Neural cell (in vitro differentiated cells): Measurements from ENCODE around the gene GFER. TPM values are rescaled to one million over a fixed set of nuclear protein-coding genes. Genes with fewer than 3 reads are reported as not detected.

ENCODE experiments used
- H2AFZ ChIP-seq: fragments of 200-600, 300-800 bp; sonication (generic), shearing (Covaris generic); 2 replicates; pipeline ENCODE4 v1.6.0; 2014; ENCODE audit warnings: low read depth, mild to moderate bottlenecking, antibody characterized with exemption, low read length, moderate library complexity
- H3F3A ChIP-seq: fragments of 200-600 bp; shearing (Covaris generic); 2 replicates; pipeline ENCODE4 v1.6.1; 2016; ENCODE audit warnings: mild to moderate bottlenecking, moderate library complexity, mixed read lengths, antibody characterized with exemption, low read length; ENCODE audit not compliant: insufficient read depth, poor library complexity, severe bottlenecking
- H3K27ac ChIP-seq: fragments of 200-600, 300-800 bp; sonication (generic), shearing (Covaris generic); 2 replicates; pipeline ENCODE4 v1.5.1; 2014; ENCODE audit warnings: mild to moderate bottlenecking, low read length, moderate library complexity
- H3K27me3 ChIP-seq: fragments of 300-800, 200-600 bp; sonication (generic), shearing (Covaris generic); 2 replicates; pipeline ENCODE4 v1.6.0; 2014; ENCODE audit warnings: mild to moderate bottlenecking, low read depth, low read length, moderate library complexity; ENCODE audit not compliant: insufficient read depth
- H3K36me3 ChIP-seq: fragments of 300-800, 200-600 bp; sonication (generic), shearing (Covaris generic); 2 replicates; pipeline ENCODE4 v1.5.1; 2014; ENCODE audit warnings: mild to moderate bottlenecking, antibody characterized with exemption, low read length, moderate library complexity; ENCODE audit not compliant: insufficient read depth
- H3K4me2 ChIP-seq: fragments of 300-800, 200-600 bp; sonication (generic), shearing (Covaris generic); 2 replicates; pipeline ENCODE4 v1.6.0; 2014; ENCODE audit warnings: mild to moderate bottlenecking, low read length
- H3K4me3 ChIP-seq: fragments of 300-800, 200-600 bp; sonication (generic), shearing (Covaris generic); 2 replicates; pipeline ENCODE4 v1.5.1; 2014; ENCODE audit warnings: mild to moderate bottlenecking, low read length, moderate library complexity
- H3K79me2 ChIP-seq: fragments of 200-600 bp; shearing (Covaris generic); replicated peaks from 2 replicates; pipeline ENCODE4 v1.6.0; 2014; ENCODE audit warnings: mild to moderate bottlenecking, low read length, moderate library complexity; ENCODE audit not compliant: insufficient read depth
- H3K9ac ChIP-seq: fragments of 300-800, 200-600 bp; sonication (generic), shearing (Covaris generic); 2 replicates; pipeline ENCODE4 v1.6.1; 2016; ENCODE audit warnings: mild to moderate bottlenecking, low read length, mixed read lengths
- H3K9me2 ChIP-seq: fragments of 200-600 bp; shearing (Covaris generic); 2 replicates; pipeline ENCODE4 v1.6.1; 2016; ENCODE audit warnings: mild to moderate bottlenecking, low read length, mixed read lengths; ENCODE audit not compliant: insufficient read depth
- H3K9me3 ChIP-seq: fragments of 200-600, 300-800 bp; sonication (generic), shearing (Covaris generic); 2 replicates; pipeline ENCODE4 v1.6.1; 2016; ENCODE audit warnings: mild to moderate bottlenecking, mixed run types, low read length, moderate library complexity, mixed read lengths
- H4K20me1 ChIP-seq: fragments of 200-600 bp; shearing (Covaris generic); 2 replicates; pipeline ENCODE4 v1.6.1; 2016; ENCODE audit warnings: mild to moderate bottlenecking, mixed run types; ENCODE audit not compliant: insufficient read depth
- EP300 ChIP-seq: fragments of 450-650 bp; conservative IDR thresholded peaks from 2 replicates; pipeline ENCODE4 v1.6.1; 2014; ENCODE audit warnings: antibody characterized with exemption, mild to moderate bottlenecking, moderate library complexity; ENCODE audit not compliant: poor library complexity, severe bottlenecking
- EZH2 ChIP-seq: fragments of 200-600, 300-800 bp; shearing (Covaris generic), sonication (generic); IDR thresholded peaks from 2 replicates; pipeline ENCODE4 v1.6.1; 2014; ENCODE audit warnings: antibody characterized with exemption, low read length, borderline replicate concordance, mild to moderate bottlenecking; ENCODE audit not compliant: insufficient read depth, poor library complexity, severe bottlenecking
- MXI1 ChIP-seq: fragments of 450-650 bp; conservative IDR thresholded peaks from 2 replicates; pipeline ENCODE4 v1.6.1; 2014; ENCODE audit warnings: antibody characterized with exemption, mild to moderate bottlenecking; ENCODE audit not compliant: poor library complexity, severe bottlenecking
- POLR2AphosphoS5 ChIP-seq: IDR thresholded peaks from 2 replicates; pipeline ENCODE4 v1.6.1; 2012
- RAD21 ChIP-seq: fragments of 450-650 bp; conservative IDR thresholded peaks from 2 replicates; pipeline ENCODE4 v1.6.1; 2014; ENCODE audit warnings: antibody characterized with exemption, mild to moderate bottlenecking, moderate library complexity
- SMC3 ChIP-seq: fragments of 450-650 bp; conservative IDR thresholded peaks from 2 replicates; pipeline ENCODE4 v1.6.1; 2014; ENCODE audit warnings: antibody characterized with exemption, mild to moderate bottlenecking, moderate library complexity; ENCODE audit not compliant: poor library complexity
- TAF1 ChIP-seq: IDR thresholded peaks from 2 replicates; pipeline ENCODE4 v1.6.1; 2012; ENCODE audit warnings: low read depth
- polyA plus RNA-seq: library from polyadenylated mRNA; depleted of rRNA; stranded (reverse); fragments of >200 nt; gene quantifications from 2 replicates; pipeline ENCODE4 v1.2.3, GENCODE V29; 2014
- TF ChIP-seq, protein P1 (sequence below): IDR thresholded peaks from 2 replicates; pipeline ENCODE4 v1.6.1; 2012; ENCODE audit warnings: borderline replicate concordance
- TF ChIP-seq, protein P2 (sequence below): fragments of 450-650 bp; IDR thresholded peaks from 2 replicates; pipeline ENCODE4 v1.5.1; 2014; ENCODE audit warnings: antibody characterized with exemption, mild to moderate bottlenecking, moderate library complexity; ENCODE audit not compliant: poor library complexity, severe bottlenecking

GFER gene
- polyA plus RNA-seq, 1 donor from 2014 or later = 37.8 TPM

DNA sequence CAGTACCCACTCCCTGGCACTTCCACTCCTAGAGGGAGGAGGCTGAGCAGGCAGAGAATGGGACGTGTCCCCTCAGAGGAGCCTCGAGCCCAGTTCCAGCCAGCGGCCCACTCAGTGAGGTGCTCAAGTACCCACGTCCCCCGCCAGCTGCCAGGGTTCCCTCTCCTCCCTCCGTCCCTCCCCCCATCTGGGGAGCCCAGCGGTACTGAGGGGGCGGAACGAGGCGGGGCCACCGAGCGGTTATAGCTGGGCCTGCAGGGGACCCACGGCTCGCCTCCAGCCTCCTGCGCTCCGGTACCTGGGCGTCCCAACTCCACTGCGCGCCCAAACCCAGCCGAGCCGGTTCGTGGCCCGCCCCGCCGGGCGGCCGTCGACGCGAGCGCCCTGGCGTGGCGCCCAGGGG, 35.5 kb downstream of the GFER start, which contains the start of gene NPW:
Gene NPW, plus strand, starts transcription at position 268 of the 403 bp plus-strand sequence.
- Histone ChIP-seq H4K20me1 (no peaks in the 10 kb centered on the region), H3K4me2 (no peak within 1 kb of the TSS)

DNA sequence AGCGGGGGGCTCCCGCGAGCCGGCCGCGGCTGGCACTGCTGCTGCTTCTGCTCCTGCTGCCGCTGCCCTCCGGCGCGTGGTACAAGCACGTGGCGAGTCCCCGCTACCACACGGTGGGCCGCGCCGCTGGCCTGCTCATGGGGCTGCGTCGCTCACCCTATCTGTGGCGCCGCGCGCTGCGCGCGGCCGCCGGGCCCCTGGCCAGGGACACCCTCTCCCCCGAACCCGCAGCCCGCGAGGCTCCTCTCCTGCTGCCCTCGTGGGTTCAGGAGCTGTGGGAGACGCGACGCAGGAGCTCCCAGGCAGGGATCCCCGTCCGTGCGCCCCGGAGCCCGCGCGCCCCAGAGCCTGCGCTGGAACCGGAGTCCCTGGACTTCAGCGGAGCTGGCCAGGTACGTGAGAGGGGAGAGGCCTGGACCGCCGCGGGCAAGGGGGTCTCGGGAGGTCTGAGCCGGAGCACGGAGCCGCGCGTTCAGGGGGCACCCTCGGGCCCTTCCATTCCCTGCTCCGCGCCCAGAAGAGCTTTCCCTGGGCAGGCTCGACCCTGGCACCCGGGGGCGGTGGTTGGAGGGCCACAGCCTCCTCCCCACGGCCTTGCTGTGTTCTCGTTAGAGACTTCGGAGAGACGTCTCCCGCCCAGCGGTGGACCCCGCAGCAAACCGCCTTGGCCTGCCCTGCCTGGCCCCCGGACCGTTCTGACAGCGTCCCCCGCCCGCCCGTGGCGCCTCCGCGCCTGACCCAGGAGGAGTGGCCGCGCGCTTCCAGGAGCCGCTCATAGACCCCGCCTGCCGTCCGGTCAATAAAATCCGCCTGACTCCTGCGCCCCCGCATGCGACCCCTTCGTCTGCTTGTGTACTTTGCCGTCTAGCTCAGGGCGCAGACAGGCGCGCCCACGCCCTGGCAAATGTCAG, 36.2 kb downstream of the GFER start:
- H3K4me3 ChIP-seq = peak overlapping the region; percentile 31
- H3K27me3 ChIP-seq = peaks cover 41% of the 10 kb centered on the region
- H3K36me3 ChIP-seq = no peaks in the 10 kb centered on the region
- no peaks in the 10 kb centered on the region for H3K9me2 ChIP-seq
- no peaks in the 10 kb centered on the region for H3K79me2 ChIP-seq
- H3K27ac ChIP-seq = no peak overlapping the region
- no peak overlapping the region for H2AFZ ChIP-seq
- no peak overlapping the region for H3K4me2 ChIP-seq
- no peaks in the 10 kb centered on the region for H4K20me1 ChIP-seq
- no peaks in the 10 kb centered on the region for H3K9me3 ChIP-seq
- TF ChIP-seq EP300 (no peak), MXI1 (peak; percentile 42)
- no peaks in the 10 kb centered on the region for H3F3A ChIP-seq
- no peak overlapping the region for H3K9ac ChIP-seq

More for the DNA sequence above, 35.5 kb downstream of the GFER start, which contains the start of gene NPW:
- Histone ChIP-seq H3K36me3 (no peaks in the 10 kb centered on the region), H3K9ac (no peak within 1 kb of the TSS), H3K27me3 (peaks cover 41% of the 10 kb centered on the region), H3K9me3 (no peaks in the 10 kb centered on the region), H3K27ac (no peak within 1 kb of the TSS), H3K79me2 (no peaks in the 10 kb centered on the region), H3K9me2 (no peaks in the 10 kb centered on the region), H2AFZ (no peak within 1 kb of the TSS), H3F3A (no peaks in the 10 kb centered on the region), H3K4me3 (peak within 1 kb of the TSS; percentile 31)
- TF ChIP-seq EP300 = no peak
- TF ChIP-seq MXI1 = no peak
- TF ChIP-seq RAD21 = no peak
- TF ChIP-seq EZH2 = peak; percentile 75

DNA sequence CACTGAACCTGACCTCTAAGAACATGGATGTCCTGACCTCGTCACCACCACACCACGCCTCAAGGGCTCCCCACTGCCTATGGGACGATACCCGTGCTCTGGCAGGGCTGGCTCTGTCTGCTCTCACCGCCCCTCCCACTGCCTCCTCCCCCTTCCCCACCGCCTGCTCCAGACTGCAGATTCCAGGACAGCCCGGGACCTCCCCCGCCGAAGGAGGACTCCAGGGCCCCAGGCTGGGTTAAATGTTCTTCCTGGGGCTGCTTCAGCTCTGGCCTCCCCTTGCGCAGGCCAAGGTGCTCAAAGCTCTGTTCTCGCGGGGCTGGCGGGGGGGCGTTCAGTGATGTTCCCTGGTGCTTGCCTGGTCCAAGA, 38.7 kb downstream of the GFER start:
- Histone ChIP-seq H3K4me3 (peak overlapping the region; percentile 52), H3K27ac (no peak overlapping the region), H3F3A (no peaks in the 10 kb centered on the region), H4K20me1 (no peaks in the 10 kb centered on the region), H2AFZ (no peak overlapping the region), H3K9me3 (no peaks in the 10 kb centered on the region), H3K9me2 (no peaks in the 10 kb centered on the region), H3K4me2 (no peak overlapping the region), H3K9ac (peak overlapping the region; percentile 44), H3K36me3 (no peaks in the 10 kb centered on the region), H3K27me3 (peaks cover 53% of the 10 kb centered on the region), H3K79me2 (no peaks in the 10 kb centered on the region)
- no peak for TF ChIP-seq EP300

DNA sequence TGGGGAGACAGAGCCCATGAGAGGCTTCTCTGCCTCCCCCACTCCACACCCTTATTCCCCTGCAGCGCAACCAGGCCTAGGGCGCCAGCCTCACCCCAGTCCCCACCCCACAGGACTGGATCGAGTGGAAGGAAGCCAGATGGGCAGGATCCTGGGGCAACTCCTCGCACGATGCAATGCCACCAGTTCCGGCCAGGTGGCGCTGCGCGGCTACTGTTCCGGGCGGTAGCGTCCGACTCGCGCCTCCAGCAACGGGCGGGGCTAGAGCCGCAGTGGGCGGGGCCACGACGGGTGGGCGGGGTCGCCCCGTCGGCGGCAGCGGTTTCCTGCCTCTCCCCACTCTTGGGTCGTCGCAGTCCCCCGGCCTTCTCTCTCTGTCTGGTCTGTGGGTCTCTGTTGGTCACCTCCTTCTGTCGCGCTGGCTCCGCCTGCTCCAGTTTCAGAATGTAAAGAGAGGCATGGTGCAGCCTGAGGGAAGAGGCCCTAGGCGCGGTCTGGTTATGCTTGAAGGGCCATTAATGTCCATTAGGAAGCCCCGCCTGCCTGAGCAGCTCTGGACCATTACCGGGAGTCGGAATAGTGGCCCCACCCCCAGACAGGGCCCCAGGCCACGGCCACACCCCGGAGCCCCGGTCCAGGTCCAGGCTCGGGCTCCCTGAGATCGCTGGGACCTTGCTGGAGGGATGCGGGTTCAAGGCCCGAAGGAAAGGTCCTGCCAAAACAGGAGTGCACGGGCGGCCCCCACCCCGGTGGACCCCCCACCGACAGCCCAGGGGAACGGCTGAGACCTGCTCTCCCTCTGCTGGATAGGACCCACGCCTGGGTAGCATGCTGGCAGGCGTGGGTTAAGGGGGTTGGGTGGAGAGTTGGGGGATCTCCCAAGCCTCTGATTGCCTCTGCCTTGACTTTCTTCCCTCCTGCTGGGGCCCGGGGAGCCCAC, 39.4 kb downstream of the GFER start:
- Histone ChIP-seq H3K4me2 (no peak overlapping the region), H3K9me3 (no peaks in the 10 kb centered on the region), H3K79me2 (no peaks in the 10 kb centered on the region), H3K27me3 (peaks cover 55% of the 10 kb centered on the region), H3K4me3 (peak overlapping the region; percentile 52), H3K36me3 (no peaks in the 10 kb centered on the region), H3K9me2 (no peaks in the 10 kb centered on the region), H2AFZ (no peak overlapping the region), H4K20me1 (no peaks in the 10 kb centered on the region), H3K27ac (no peak overlapping the region), H3F3A (no peaks in the 10 kb centered on the region), H3K9ac (peak overlapping the region; percentile 44)
- TF ChIP-seq, protein P1, sequence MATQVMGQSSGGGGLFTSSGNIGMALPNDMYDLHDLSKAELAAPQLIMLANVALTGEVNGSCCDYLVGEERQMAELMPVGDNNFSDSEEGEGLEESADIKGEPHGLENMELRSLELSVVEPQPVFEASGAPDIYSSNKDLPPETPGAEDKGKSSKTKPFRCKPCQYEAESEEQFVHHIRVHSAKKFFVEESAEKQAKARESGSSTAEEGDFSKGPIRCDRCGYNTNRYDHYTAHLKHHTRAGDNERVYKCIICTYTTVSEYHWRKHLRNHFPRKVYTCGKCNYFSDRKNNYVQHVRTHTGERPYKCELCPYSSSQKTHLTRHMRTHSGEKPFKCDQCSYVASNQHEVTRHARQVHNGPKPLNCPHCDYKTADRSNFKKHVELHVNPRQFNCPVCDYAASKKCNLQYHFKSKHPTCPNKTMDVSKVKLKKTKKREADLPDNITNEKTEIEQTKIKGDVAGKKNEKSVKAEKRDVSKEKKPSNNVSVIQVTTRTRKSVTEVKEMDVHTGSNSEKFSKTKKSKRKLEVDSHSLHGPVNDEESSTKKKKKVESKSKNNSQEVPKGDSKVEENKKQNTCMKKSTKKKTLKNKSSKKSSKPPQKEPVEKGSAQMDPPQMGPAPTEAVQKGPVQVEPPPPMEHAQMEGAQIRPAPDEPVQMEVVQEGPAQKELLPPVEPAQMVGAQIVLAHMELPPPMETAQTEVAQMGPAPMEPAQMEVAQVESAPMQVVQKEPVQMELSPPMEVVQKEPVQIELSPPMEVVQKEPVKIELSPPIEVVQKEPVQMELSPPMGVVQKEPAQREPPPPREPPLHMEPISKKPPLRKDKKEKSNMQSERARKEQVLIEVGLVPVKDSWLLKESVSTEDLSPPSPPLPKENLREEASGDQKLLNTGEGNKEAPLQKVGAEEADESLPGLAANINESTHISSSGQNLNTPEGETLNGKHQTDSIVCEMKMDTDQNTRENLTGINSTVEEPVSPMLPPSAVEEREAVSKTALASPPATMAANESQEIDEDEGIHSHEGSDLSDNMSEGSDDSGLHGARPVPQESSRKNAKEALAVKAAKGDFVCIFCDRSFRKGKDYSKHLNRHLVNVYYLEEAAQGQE = no peak
- TF ChIP-seq TAF1 (no peak), EZH2 (no peak), SMC3 (peak; percentile 84), MXI1 (peak; percentile 29), POLR2AphosphoS5 (no peak), EP300 (no peak), RAD21 (peak; percentile 80)
- TF ChIP-seq, protein P2, sequence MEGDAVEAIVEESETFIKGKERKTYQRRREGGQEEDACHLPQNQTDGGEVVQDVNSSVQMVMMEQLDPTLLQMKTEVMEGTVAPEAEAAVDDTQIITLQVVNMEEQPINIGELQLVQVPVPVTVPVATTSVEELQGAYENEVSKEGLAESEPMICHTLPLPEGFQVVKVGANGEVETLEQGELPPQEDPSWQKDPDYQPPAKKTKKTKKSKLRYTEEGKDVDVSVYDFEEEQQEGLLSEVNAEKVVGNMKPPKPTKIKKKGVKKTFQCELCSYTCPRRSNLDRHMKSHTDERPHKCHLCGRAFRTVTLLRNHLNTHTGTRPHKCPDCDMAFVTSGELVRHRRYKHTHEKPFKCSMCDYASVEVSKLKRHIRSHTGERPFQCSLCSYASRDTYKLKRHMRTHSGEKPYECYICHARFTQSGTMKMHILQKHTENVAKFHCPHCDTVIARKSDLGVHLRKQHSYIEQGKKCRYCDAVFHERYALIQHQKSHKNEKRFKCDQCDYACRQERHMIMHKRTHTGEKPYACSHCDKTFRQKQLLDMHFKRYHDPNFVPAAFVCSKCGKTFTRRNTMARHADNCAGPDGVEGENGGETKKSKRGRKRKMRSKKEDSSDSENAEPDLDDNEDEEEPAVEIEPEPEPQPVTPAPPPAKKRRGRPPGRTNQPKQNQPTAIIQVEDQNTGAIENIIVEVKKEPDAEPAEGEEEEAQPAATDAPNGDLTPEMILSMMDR = peak; percentile 89
